Tibial nerve (tissue), 4 donors: ENCODE results near the gene FGGY.

Source experiments
- EP300 ChIP-seq, 2 donors: sonication (generic); formaldehyde crosslinking; IDR thresholded peaks; one replicate each; pipeline ENCODE4 v1.6.1; 2017; ENCODE audit warnings: antibody characterized with exemption in 2 of 2, mild to moderate bottlenecking in 1 of 2
- POLR2A ChIP-seq, 2 donors: fragments of 450-650 bp; IDR thresholded peaks; one replicate each; pipeline ENCODE4 v1.6.1; 2017; ENCODE audit warnings: antibody characterized with exemption in 2 of 2, mild to moderate bottlenecking in 2 of 2, moderate library complexity in 2 of 2
- TF ChIP-seq, protein P1 (sequence below), 5 experiments: fragments of 200-600 bp in 3 of 5; fragments of 450-650 bp in 2 of 5; sonication (generic) in 3 of 5; IDR thresholded peaks; one replicate each; pipeline ENCODE4 v1.5.1; 2016 to 2019; ENCODE audit warnings: antibody characterized with exemption in 5 of 5, mild to moderate bottlenecking in 3 of 5, moderate library complexity in 2 of 5

DNA sequence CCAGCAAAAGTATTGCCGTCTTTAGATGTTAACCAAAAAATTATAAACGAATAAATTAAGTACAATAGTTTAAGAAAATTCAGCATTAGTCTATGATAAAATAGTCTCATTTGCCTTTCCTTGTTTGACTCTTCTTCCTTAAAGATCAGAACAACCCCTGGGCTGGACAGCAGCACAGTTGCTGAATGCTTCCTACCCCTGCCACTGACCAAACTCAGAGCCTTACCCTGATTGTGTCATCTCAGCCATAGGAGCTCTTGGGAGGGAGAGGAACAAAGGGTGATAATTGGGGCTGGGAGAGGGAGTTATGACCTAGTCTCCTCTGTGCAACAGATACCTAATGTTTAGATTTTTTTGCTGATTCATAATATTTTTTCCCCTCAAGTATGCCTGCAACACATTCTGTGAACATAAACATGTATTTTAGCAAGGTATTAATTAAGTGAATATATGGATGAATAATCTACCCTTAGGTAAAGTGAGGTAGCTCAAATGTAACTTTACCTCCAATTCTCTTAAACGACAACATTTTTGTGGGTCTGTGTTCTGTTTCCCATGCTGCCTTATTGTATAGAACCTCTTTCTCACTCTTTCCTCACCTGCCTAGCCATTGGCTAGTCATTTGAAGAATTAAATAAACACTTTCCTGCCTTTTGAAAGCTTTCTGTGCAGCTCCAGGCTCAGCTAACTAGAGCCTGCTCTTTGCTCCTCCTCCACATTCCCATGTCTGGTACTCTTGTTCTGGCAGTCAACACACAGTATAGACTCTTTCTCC is 46.1 kb downstream of the FGGY start:
- TF ChIP-seq POLR2A (IDR thresholded peaks at IDR 0.05), result no peak
- TF ChIP-seq, protein P1, sequence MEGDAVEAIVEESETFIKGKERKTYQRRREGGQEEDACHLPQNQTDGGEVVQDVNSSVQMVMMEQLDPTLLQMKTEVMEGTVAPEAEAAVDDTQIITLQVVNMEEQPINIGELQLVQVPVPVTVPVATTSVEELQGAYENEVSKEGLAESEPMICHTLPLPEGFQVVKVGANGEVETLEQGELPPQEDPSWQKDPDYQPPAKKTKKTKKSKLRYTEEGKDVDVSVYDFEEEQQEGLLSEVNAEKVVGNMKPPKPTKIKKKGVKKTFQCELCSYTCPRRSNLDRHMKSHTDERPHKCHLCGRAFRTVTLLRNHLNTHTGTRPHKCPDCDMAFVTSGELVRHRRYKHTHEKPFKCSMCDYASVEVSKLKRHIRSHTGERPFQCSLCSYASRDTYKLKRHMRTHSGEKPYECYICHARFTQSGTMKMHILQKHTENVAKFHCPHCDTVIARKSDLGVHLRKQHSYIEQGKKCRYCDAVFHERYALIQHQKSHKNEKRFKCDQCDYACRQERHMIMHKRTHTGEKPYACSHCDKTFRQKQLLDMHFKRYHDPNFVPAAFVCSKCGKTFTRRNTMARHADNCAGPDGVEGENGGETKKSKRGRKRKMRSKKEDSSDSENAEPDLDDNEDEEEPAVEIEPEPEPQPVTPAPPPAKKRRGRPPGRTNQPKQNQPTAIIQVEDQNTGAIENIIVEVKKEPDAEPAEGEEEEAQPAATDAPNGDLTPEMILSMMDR (IDR thresholded peaks at IDR 0.05), result no peak
- TF ChIP-seq EP300 (IDR thresholded peaks at IDR 0.05), result no peak
